CD4-positive, alpha-beta T cell treated with Interferon alpha-2 for 1 hour (primary cell): Measurements from ENCODE around the gene NETO1.

Experiments
- DNase-seq, 2 donors: peaks; one replicate each; pipeline ENCODE4 v3.0.0-alpha.2; 2020 to 2022

The NETO1 gene

GRCh38 chr18:72867746-72868584 is at the start of gene NETO1:
NETO1 (minus strand) TSS chr18:72867987; CDS start chr18:72867291, 696 bp downstream.
- DNase-seq = no peak

- DNase-seq = no peak
Observed at GRCh38 chr18:72910045-72910444, 42.3 kb upstream of the NETO1 start.

GRCh38 chr18:72908181-72908580 is 40.4 kb upstream of the NETO1 start:
- no peak for DNase-seq

GRCh38 chr18:72903033-72903432 is 35.2 kb upstream of the NETO1 start:
- DNase-seq = no peak

- DNase-seq = no peak
Observed at GRCh38 chr18:72899338-72899737, 31.6 kb upstream of the NETO1 start.

- no peak for DNase-seq
Observed at GRCh38 chr18:72898870-72899269, 31.1 kb upstream of the NETO1 start.

- no peak for DNase-seq
Observed at GRCh38 chr18:72895548-72895947, 27.8 kb upstream of the NETO1 start.

- no peak for DNase-seq
Observed at GRCh38 chr18:72878561-72878960, 10.8 kb upstream of the NETO1 start.

GRCh38 chr18:72878143-72878542 is 10.4 kb upstream of the NETO1 start:
- DNase-seq = no peak

- no peak for DNase-seq
Observed at GRCh38 chr18:72871091-72871490, 3.3 kb upstream of the NETO1 start.

GRCh38 chr18:72869226-72870185 is 1.7 kb upstream of the NETO1 start:
- DNase-seq = peak in 1 of 2 donors; percentile 18

- no peak for DNase-seq
Observed at GRCh38 chr18:72868585-72869225, 918 bp upstream of the NETO1 start.

GRCh38 chr18:72866901-72867745 is 664 bp downstream of the NETO1 start:
- DNase-seq = no peak

GRCh38 chr18:72866442-72866900 is 1.3 kb downstream of the NETO1 start:
- no peak for DNase-seq

GRCh38 chr18:72863754-72864153 is 4.0 kb downstream of the NETO1 start:
- DNase-seq = no peak

- DNase-seq = no peak
Observed at GRCh38 chr18:72859088-72859487, 8.7 kb downstream of the NETO1 start.

- DNase-seq = no peak
Observed at GRCh38 chr18:72849671-72850070, 18.1 kb downstream of the NETO1 start.

- DNase-seq = no peak
Observed at GRCh38 chr18:72848503-72849237, 19.1 kb downstream of the NETO1 start.

GRCh38 chr18:72847771-72848170 is 20.0 kb downstream of the NETO1 start:
- no peak for DNase-seq

GRCh38 chr18:72846736-72847533 is 20.9 kb downstream of the NETO1 start:
- DNase-seq = no peak
